HUES6 (cell line): ENCODE results near the gene MEGF9.
"Not testable (repeated sequence)": the region's sequence is repeated elsewhere in the genome, so short reads cannot be mapped to it uniquely, and the experiment has no call there.

Experiments used
- H3K27ac ChIP-seq: 2 replicates; pipeline ENCODE4 v1.7.0; 2013; ENCODE audit warnings: low read depth, mild to moderate bottlenecking, low read length, inconsistent platforms
- H3K27me3 ChIP-seq: 2 replicates; pipeline ENCODE4 v1.6.1; 2013; ENCODE audit warnings: low read length; ENCODE audit not compliant: control insufficient read depth, insufficient read depth
- H3K36me3 ChIP-seq: 2 replicates; pipeline ENCODE4 v1.6.1; 2013; ENCODE audit warnings: low read length; ENCODE audit not compliant: control insufficient read depth, insufficient read depth
- H3K4me1 ChIP-seq: 2 replicates; pipeline ENCODE4 v1.6.1; 2013; ENCODE audit warnings: low read length; ENCODE audit not compliant: control insufficient read depth, insufficient read depth
- H3K4me3 ChIP-seq: 2 replicates; pipeline ENCODE4 v1.5.1; 2013; ENCODE audit warnings: low read depth, low read length
- H3K9ac ChIP-seq: one replicate; pipeline ENCODE4 v1.6.1; 2013; ENCODE audit warnings: mild to moderate bottlenecking, low read length
- H3K9me3 ChIP-seq: 2 replicates; pipeline ENCODE4 v1.6.1; 2013; ENCODE audit warnings: low read depth, low read length; ENCODE audit not compliant: control insufficient read depth, insufficient read depth

The MEGF9 gene

GRCh38 chr9:120555839-120556238 is 158.4 kb downstream of the MEGF9 start:
- Histone ChIP-seq H3K36me3 (peaks cover 20% of the 10 kb centered on the region), H3K9ac (no peak overlapping the region), H3K4me3 (no peak overlapping the region), H3K27ac (no peak overlapping the region), H3K27me3 (no peaks in the 10 kb centered on the region), H3K9me3 (no peaks in the 10 kb centered on the region), H3K4me1 (no peaks in the 10 kb centered on the region)

- peaks cover 44% of the 10 kb centered on the region for H3K36me3 ChIP-seq
- H3K9ac ChIP-seq, H3K27ac ChIP-seq, H3K27me3 ChIP-seq, H3K9me3 ChIP-seq, H3K4me3 ChIP-seq, H3K4me1 ChIP-seq: not testable (repeated sequence)
Observed at GRCh38 chr9:120552210-120552704, 162.0 kb downstream of the MEGF9 start.
